ENCODE data around the gene CMSS1. TPM values are rescaled to one million over a fixed set of nuclear protein-coding genes. Genes with fewer than 3 reads are reported as not detected.

CMSS1 gene
- total RNA-seq, 1 experiment from 2014 or later, result 70.6 TPM

- TF ChIP-seq ZNF396 (CRISPR knock-in tag; IDR thresholded peaks at IDR 0.05; ENCODE audit: borderline replicate concordance), result no peak
These were observed 290.9 kb downstream of the CMSS1 start (continued) for GRCh38 chr3:100108464-100109079.

- Mint-ChIP-seq H3K4me3 (no peak overlapping the region), H3K9me3 (no peaks in the 10 kb centered on the region), H3K27me3 (ENCODE audit: low read depth) (no peaks in the 10 kb centered on the region), H3K36me3 (no peaks in the 10 kb centered on the region), H3K27ac (no peak overlapping the region), H3K4me1 (peaks cover 10% of the 10 kb centered on the region)
- TF ChIP-seq ZNF423 (CRISPR knock-in tag; IDR thresholded peaks at IDR 0.05), result no peak
- TF ChIP-seq USF2 (CRISPR knock-in tag; IDR thresholded peaks at IDR 0.05), result no peak
- no peak for TF ChIP-seq IRF2 (CRISPR knock-in tag; IDR thresholded peaks at IDR 0.05; ENCODE audit: borderline replicate concordance, low read depth)
- TF ChIP-seq ATF3 (CRISPR knock-in tag; conservative IDR thresholded peaks at IDR 0.05), result no peak
- TF ChIP-seq NFYB (CRISPR knock-in tag; conservative IDR thresholded peaks at IDR 0.05; ENCODE audit: low read depth), result no peak
- TF ChIP-seq GRHL2 (CRISPR knock-in tag; IDR thresholded peaks at IDR 0.05; ENCODE audit: insufficient replicate concordance, severe bottlenecking), result no peak
- TF ChIP-seq FOXJ3 (CRISPR knock-in tag; IDR thresholded peaks at IDR 0.05; ENCODE audit: borderline replicate concordance), result no peak
- no peak for TF ChIP-seq SP1 (CRISPR knock-in tag; conservative IDR thresholded peaks at IDR 0.05)
- no peak for TF ChIP-seq AFF4 (CRISPR knock-in tag; IDR thresholded peaks at IDR 0.05; ENCODE audit: borderline replicate concordance)
- DNase-seq (ENCODE audit: low spot score), result no peak
- no peak for ATAC-seq
- POLR2A ChIA-PET, result no interaction called here
- CTCF ChIA-PET, result interaction anchor here (1.0 to 1.3 kb wide), 3 partner anchors 41 to 266 kb away, joined by 4 to 5 read pairs (median 4); no protein-coding TSS in a partner anchor
These were observed 292.5 kb downstream of the CMSS1 start for GRCh38 chr3:100110162-100110561.

DNA sequence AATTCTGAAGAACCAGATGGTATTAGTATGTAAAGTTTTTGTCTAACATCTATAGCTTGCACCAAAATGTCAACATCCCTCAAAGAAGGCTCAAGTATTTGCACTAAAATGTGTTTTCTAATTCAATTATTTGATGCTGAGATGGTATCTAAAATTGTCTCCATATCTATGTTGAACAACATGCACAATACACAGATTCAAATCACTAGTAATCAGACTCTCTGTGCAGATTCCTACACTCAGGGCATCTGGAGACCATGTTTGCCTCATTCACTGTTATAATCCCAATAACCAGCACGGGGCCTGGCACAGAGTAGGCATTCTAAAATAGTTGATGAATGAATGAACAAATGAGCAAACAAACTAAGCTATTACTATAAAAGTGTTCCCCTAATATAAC lies 294.1 kb downstream of the CMSS1 start:
- Mint-ChIP-seq H3K27me3 (ENCODE audit: low read depth) (no peaks in the 10 kb centered on the region), H3K9me3 (peaks cover 3% of the 10 kb centered on the region; the same call in 1 of the 2 replicates), H3K4me3 (no peak overlapping the region), H3K4me1 (no peaks in the 10 kb centered on the region), H3K36me3 (peaks cover 3% of the 10 kb centered on the region; the same call in 1 of the 2 replicates), H3K27ac (no peak overlapping the region)
- ChIA-PET POLR2A (no interaction called here), CTCF (no interaction called here)
- ATAC-seq, result no peak
- TF ChIP-seq MLX (CRISPR knock-in tag; IDR thresholded peaks at IDR 0.05) (no peak), ZNF121 (CRISPR knock-in tag; IDR thresholded peaks at IDR 0.05) (no peak), RORB (CRISPR knock-in tag; IDR thresholded peaks at IDR 0.05) (no peak), TP53 (CRISPR knock-in tag; IDR thresholded peaks at IDR 0.05) (no peak), ZNF396 (CRISPR knock-in tag; IDR thresholded peaks at IDR 0.05; ENCODE audit: borderline replicate concordance) (no peak), CTCF (IDR thresholded peaks at IDR 0.05) (no peak), NR1H2 (CRISPR knock-in tag; IDR thresholded peaks at IDR 0.05) (no peak), ZNF416 (CRISPR knock-in tag; IDR thresholded peaks at IDR 0.05) (no peak)
- TF ChIP-seq, protein P1, sequence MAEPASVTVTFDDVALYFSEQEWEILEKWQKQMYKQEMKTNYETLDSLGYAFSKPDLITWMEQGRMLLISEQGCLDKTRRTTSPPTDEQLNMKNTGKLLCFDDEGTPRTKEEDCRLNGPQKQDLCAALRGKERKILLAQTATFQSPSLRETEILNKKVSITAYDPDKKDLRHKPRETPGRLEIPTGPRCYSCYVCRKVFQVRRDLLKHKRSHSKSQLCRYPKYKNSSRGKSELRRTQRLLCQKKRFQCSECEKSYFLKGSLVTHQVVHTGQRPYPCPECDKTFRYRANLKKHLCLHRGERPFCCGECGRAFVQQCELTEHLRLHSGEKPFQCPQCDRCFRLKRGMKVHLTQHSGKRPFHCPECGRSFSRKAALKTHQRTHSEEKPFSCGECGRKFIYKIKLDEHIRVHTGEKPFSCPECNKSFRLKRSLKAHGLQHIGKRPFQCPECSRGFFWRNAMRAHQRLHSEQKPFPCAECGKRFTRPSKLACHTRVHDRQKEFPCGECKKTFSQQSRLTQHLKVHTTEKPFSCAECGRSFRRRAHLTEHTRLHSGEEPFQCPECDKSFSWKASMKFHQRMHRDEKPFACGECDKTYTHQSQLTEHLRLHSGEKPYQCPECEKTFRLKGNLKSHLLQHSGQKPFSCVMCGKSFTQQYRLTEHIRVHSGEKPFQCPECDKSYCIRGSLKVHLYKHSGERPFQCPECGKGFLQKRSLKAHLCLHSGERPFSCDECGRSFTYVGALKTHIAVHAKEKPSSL (CRISPR knock-in tag; conservative IDR thresholded peaks at IDR 0.05), result no peak
- TF ChIP-seq, protein P2, sequence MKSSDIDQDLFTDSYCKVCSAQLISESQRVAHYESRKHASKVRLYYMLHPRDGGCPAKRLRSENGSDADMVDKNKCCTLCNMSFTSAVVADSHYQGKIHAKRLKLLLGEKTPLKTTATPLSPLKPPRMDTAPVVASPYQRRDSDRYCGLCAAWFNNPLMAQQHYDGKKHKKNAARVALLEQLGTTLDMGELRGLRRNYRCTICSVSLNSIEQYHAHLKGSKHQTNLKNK (CRISPR knock-in tag; IDR thresholded peaks at IDR 0.05), result no peak
- TF ChIP-seq, protein P3, sequence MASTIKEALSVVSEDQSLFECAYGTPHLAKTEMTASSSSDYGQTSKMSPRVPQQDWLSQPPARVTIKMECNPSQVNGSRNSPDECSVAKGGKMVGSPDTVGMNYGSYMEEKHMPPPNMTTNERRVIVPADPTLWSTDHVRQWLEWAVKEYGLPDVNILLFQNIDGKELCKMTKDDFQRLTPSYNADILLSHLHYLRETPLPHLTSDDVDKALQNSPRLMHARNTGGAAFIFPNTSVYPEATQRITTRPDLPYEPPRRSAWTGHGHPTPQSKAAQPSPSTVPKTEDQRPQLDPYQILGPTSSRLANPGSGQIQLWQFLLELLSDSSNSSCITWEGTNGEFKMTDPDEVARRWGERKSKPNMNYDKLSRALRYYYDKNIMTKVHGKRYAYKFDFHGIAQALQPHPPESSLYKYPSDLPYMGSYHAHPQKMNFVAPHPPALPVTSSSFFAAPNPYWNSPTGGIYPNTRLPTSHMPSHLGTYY (CRISPR knock-in tag; IDR thresholded peaks at IDR 0.05), result no peak
- DNase-seq (ENCODE audit: low spot score), result no peak
